Neural progenitor cell (in vitro differentiated cells): ENCODE data around the gene CDH20.

Experiments used
- EZH2phosphoT487 ChIP-seq: fragments of 200-600 bp; sonication (generic); IDR thresholded peaks from 2 replicates; pipeline ENCODE4 v1.6.1; 2017; ENCODE audit warnings: antibody characterized with exemption
- TF ChIP-seq, protein P1 (sequence below): fragments of 200-600 bp; sonication (generic); IDR thresholded peaks from 2 replicates; pipeline ENCODE4 v1.5.1; 2017; ENCODE audit warnings: antibody characterized with exemption, mild to moderate bottlenecking

DNA sequence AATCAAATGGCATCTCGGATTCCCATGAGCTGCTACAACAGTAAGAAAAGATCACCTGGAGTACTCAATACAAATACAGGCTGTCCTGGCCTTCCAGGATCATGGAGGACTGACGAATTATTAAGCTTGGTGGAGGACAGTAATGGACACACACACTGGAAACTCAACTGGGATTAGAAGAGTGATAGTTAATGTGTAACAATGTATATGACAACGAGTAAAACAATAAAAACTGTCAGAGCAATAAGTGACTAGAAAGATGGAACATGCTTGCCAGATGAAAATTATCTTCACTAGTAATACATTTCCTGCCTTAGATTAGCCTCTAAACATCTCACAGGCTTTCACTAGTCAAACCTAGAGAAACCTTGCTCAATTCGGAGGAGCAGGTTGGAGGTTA is 49.2 kb upstream of the CDH20 start:
- TF ChIP-seq, protein P1, sequence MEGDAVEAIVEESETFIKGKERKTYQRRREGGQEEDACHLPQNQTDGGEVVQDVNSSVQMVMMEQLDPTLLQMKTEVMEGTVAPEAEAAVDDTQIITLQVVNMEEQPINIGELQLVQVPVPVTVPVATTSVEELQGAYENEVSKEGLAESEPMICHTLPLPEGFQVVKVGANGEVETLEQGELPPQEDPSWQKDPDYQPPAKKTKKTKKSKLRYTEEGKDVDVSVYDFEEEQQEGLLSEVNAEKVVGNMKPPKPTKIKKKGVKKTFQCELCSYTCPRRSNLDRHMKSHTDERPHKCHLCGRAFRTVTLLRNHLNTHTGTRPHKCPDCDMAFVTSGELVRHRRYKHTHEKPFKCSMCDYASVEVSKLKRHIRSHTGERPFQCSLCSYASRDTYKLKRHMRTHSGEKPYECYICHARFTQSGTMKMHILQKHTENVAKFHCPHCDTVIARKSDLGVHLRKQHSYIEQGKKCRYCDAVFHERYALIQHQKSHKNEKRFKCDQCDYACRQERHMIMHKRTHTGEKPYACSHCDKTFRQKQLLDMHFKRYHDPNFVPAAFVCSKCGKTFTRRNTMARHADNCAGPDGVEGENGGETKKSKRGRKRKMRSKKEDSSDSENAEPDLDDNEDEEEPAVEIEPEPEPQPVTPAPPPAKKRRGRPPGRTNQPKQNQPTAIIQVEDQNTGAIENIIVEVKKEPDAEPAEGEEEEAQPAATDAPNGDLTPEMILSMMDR = no peak
- TF ChIP-seq EZH2phosphoT487 = no peak
